GM23338 (cell line): ENCODE results near the gene NUDT15. TPM values are rescaled to one million over a fixed set of nuclear protein-coding genes. Genes with fewer than 3 reads are reported as not detected.

Experiments used
- ATAC-seq: fragments of 200-7000 bp; cut with Tn5 transposase; 3 replicates; pipeline ENCODE4 v1.9.1; 2020
- DNase-seq: peaks from one replicate; pipeline ENCODE4 v3.0.0-alpha.2; 2015; ENCODE audit warnings: low spot score
- H2AFZ ChIP-seq: fragments of 200-600 bp; sonication (generic); 2 replicates; pipeline ENCODE4 v1.8.0; 2016; ENCODE audit warnings: antibody characterized with exemption, mild to moderate bottlenecking, moderate library complexity
- H3F3A ChIP-seq: fragments of 200-600 bp; sonication (generic); replicated peaks from 2 replicates; pipeline ENCODE4 v1.8.0; 2017; ENCODE audit warnings: antibody characterized with exemption, mixed run types, low read depth
- H3K27ac ChIP-seq: fragments of 200-600 bp; sonication (generic); 2 replicates; pipeline ENCODE4 v1.6.1; 2016; ENCODE audit warnings: low read depth
- H3K27me3 ChIP-seq: fragments of 200-600 bp; sonication (generic); 2 replicates; pipeline ENCODE4 v1.8.0; 2016; ENCODE audit warnings: mild to moderate bottlenecking, mixed run types, moderate library complexity; ENCODE audit not compliant: insufficient read depth
- H3K36me3 ChIP-seq: fragments of 200-600 bp; sonication (generic); 2 replicates; pipeline ENCODE4 v1.8.0; 2016; ENCODE audit warnings: mild to moderate bottlenecking; ENCODE audit not compliant: insufficient read depth
- H3K4me1 ChIP-seq: fragments of 200-600 bp; sonication (generic); 2 replicates; pipeline ENCODE4 v1.8.0; 2016; ENCODE audit warnings: mild to moderate bottlenecking, moderate library complexity; ENCODE audit not compliant: insufficient read depth
- H3K4me2 ChIP-seq: fragments of 200-600 bp; sonication (generic); 2 replicates; pipeline ENCODE4 v1.7.1; 2017; ENCODE audit warnings: mixed run types
- H3K4me3 ChIP-seq: fragments of 200-600 bp; sonication (generic); 2 replicates; pipeline ENCODE4 v1.6.1; 2016; ENCODE audit warnings: mixed run types
- H3K79me2 ChIP-seq: fragments of 200-600 bp; sonication (generic); replicated peaks from 2 replicates; pipeline ENCODE4 v1.8.0; 2017; ENCODE audit warnings: mild to moderate bottlenecking; ENCODE audit not compliant: insufficient read depth
- H3K9me2 ChIP-seq: fragments of 200-600 bp; sonication (generic); 2 replicates; pipeline ENCODE4 v1.8.0; 2017; ENCODE audit not compliant: insufficient read depth
- H4K20me1 ChIP-seq: fragments of 200-600 bp; sonication (generic); replicated peaks from 2 replicates; pipeline ENCODE4 v1.8.0; 2017; ENCODE audit warnings: mild to moderate bottlenecking; ENCODE audit not compliant: insufficient read depth
- H3K27ac Mint-ChIP-seq: 2 replicates; pipeline ENCODE4 v1.8.0; 2020; ENCODE audit warnings: inconsistent platforms, mild to moderate bottlenecking, moderate library complexity, mixed read lengths
- H3K27me3 Mint-ChIP-seq: 3 replicates; pipeline ENCODE4 v1.8.0; 2022; ENCODE audit warnings: low read depth, mild to moderate bottlenecking, moderate library complexity, mixed read lengths, inconsistent platforms; ENCODE audit not compliant: insufficient read depth, poor library complexity
- H3K36me3 Mint-ChIP-seq: 3 replicates; pipeline ENCODE4 v1.8.0; 2021; ENCODE audit warnings: low read depth, mild to moderate bottlenecking, inconsistent platforms, moderate library complexity, mixed read lengths
- H3K4me1 Mint-ChIP-seq: 3 replicates; pipeline ENCODE4 v1.8.0; 2020; ENCODE audit warnings: mild to moderate bottlenecking, inconsistent platforms, mixed read lengths
- H3K4me3 Mint-ChIP-seq: 3 replicates; pipeline ENCODE4 v1.8.0; 2021; ENCODE audit warnings: moderate library complexity, mild to moderate bottlenecking, inconsistent platforms, mixed read lengths
- H3K9me3 Mint-ChIP-seq: 3 replicates; pipeline ENCODE4 v1.8.0; 2020; ENCODE audit warnings: moderate library complexity, mild to moderate bottlenecking, inconsistent platforms, mixed read lengths
- CREB1 ChIP-seq: fragments of 250-450 bp; sonication (Bioruptor Pico); IDR thresholded peaks from 2 replicates; pipeline ENCODE4 v1.5.0; 2020; ENCODE audit warnings: low read depth, mild to moderate bottlenecking, moderate library complexity
- EZH2 ChIP-seq: fragments of 200-600 bp; sonication (generic); IDR thresholded peaks from one replicate; pipeline ENCODE4 v1.8.0; 2017; ENCODE audit warnings: antibody characterized with exemption, mild to moderate bottlenecking, low read depth; ENCODE audit not compliant: unreplicated experiment
- EZH2phosphoT487 ChIP-seq: fragments of 200-600 bp; sonication (generic); IDR thresholded peaks from one replicate; pipeline ENCODE4 v1.8.1; 2018; ENCODE audit warnings: antibody characterized with exemption; ENCODE audit not compliant: unreplicated experiment
- JUNB ChIP-seq: IDR thresholded peaks from one replicate; pipeline ENCODE4 v1.6.1; 2016; ENCODE audit warnings: antibody characterized with exemption; ENCODE audit not compliant: unreplicated experiment
- NANOG ChIP-seq: IDR thresholded peaks from 2 replicates; pipeline ENCODE4 v1.6.1; 2016; ENCODE audit warnings: antibody characterized with exemption, borderline replicate concordance
- POLR2AphosphoS5 ChIP-seq: IDR thresholded peaks from 2 replicates; pipeline ENCODE4 v1.6.1; 2016; ENCODE audit warnings: antibody characterized with exemption, low read depth
- REST ChIP-seq: IDR thresholded peaks from one replicate; pipeline ENCODE4 v1.6.1; 2018; ENCODE audit warnings: antibody characterized with exemption; ENCODE audit not compliant: unreplicated experiment
- STAT1 ChIP-seq: IDR thresholded peaks from one replicate; pipeline ENCODE4 v1.6.1; 2016; ENCODE audit warnings: antibody characterized with exemption; ENCODE audit not compliant: unreplicated experiment
- polyA plus RNA-seq: library from polyadenylated mRNA; unstranded; fragments of >200 nt; fragmentation: Nextera tagmentation; extraction: Ambion mirVana; gene quantifications from 2 replicates; pipeline ENCODE4 v1.2.1, GENCODE V29; 2016
- total RNA-seq: library from RNA; depleted of rRNA; stranded (reverse); fragments of >200 nt; shearing (Covaris generic); gene quantifications from 2 replicates; pipeline ENCODE4 v1.2.3, GENCODE V29; 2014

Gene NUDT15
- total and polyA plus RNA-seq, 2 experiments from 2014 or later = 59.3 TPM

GRCh38 chr13:48012668-48013067 is 24.9 kb upstream of the NUDT15 start:
- H3K9me2 ChIP-seq = no peaks in the 10 kb centered on the region
- peaks cover 5% of the 10 kb centered on the region; the same call in 1 of the 2 replicates for H3K4me1 ChIP-seq
- Mint-ChIP-seq H3K27ac (no peak overlapping the region), H3K4me3 (no peak overlapping the region), H3K36me3 (peaks cover 6% of the 10 kb centered on the region; the same call in 2 of the 3 replicates), H3K27me3 (peaks cover 9% of the 10 kb centered on the region), H3K9me3 (no peaks in the 10 kb centered on the region), H3K4me1 (peaks cover 12% of the 10 kb centered on the region; the same call in 2 of the 3 replicates)
- H3F3A ChIP-seq = no peaks in the 10 kb centered on the region
- no peaks in the 10 kb centered on the region for H3K36me3 ChIP-seq
- ATAC-seq (no peak), DNase-seq (no peak)
- H3K4me2 ChIP-seq = no peak overlapping the region
- H3K27ac ChIP-seq = no peak overlapping the region
- H2AFZ ChIP-seq = no peak overlapping the region
- no peaks in the 10 kb centered on the region for H3K27me3 ChIP-seq
- H3K4me3 ChIP-seq = no peak overlapping the region
- no peaks in the 10 kb centered on the region for H3K79me2 ChIP-seq
- TF ChIP-seq CREB1 (CRISPR knock-in tag) = no peak
- TF ChIP-seq EZH2 = no peak
- TF ChIP-seq POLR2AphosphoS5 = no peak
- TF ChIP-seq STAT1 = no peak
- H4K20me1 ChIP-seq = no peaks in the 10 kb centered on the region

- no peak for DNase-seq
- no peak for TF ChIP-seq CREB1 (CRISPR knock-in tag)
- no peak overlapping the region for H3K27ac Mint-ChIP-seq
Measured at GRCh38 chr13:48014359-48014758, 23.2 kb upstream of the NUDT15 start.

GRCh38 chr13:48018637-48019036 is 18.9 kb upstream of the NUDT15 start:
- DNase-seq (no peak), ATAC-seq (no peak)
- no peaks in the 10 kb centered on the region for H3K27me3 ChIP-seq
- no peak overlapping the region for H3K4me3 ChIP-seq
- no peak overlapping the region for H3K4me2 ChIP-seq
- H3K27me3 Mint-ChIP-seq = peaks cover 7% of the 10 kb centered on the region
- H3K27ac ChIP-seq = no peak overlapping the region
- no peak overlapping the region for H2AFZ ChIP-seq
- H3K27ac Mint-ChIP-seq = no peak overlapping the region
- H3K9me3 Mint-ChIP-seq = peaks cover 7% of the 10 kb centered on the region
- H4K20me1 ChIP-seq = no peaks in the 10 kb centered on the region
- H3K4me1 Mint-ChIP-seq = no peaks in the 10 kb centered on the region
- H3K4me1 ChIP-seq = no peaks in the 10 kb centered on the region
- no peak overlapping the region for H3K4me3 Mint-ChIP-seq
- no peaks in the 10 kb centered on the region for H3K79me2 ChIP-seq
- H3K36me3 ChIP-seq = no peaks in the 10 kb centered on the region
- H3K9me2 ChIP-seq = no peaks in the 10 kb centered on the region
- H3K36me3 Mint-ChIP-seq = peaks cover 4% of the 10 kb centered on the region; the same call in 2 of the 3 replicates
- H3F3A ChIP-seq = no peaks in the 10 kb centered on the region
- TF ChIP-seq REST = no peak
- no peak for TF ChIP-seq EZH2phosphoT487
- no peak for TF ChIP-seq JUNB
- TF ChIP-seq NANOG = no peak

More at GRCh38 chr13:48014359-48014758, 23.2 kb upstream of the NUDT15 start:
- Histone ChIP-seq H2AFZ (no peak overlapping the region), H3K79me2 (no peaks in the 10 kb centered on the region), H3K36me3 (no peaks in the 10 kb centered on the region), H3K27me3 (no peaks in the 10 kb centered on the region), H3K4me3 (no peak overlapping the region), H3K9me2 (no peaks in the 10 kb centered on the region), H3F3A (no peaks in the 10 kb centered on the region), H4K20me1 (no peaks in the 10 kb centered on the region), H3K4me2 (no peak overlapping the region), H3K4me1 (peaks cover 2% of the 10 kb centered on the region; the same call in 1 of the 2 replicates), H3K27ac (no peak overlapping the region)
- peaks cover 9% of the 10 kb centered on the region; the same call in 2 of the 3 replicates for H3K4me1 Mint-ChIP-seq
- H3K4me3 Mint-ChIP-seq = no peak overlapping the region
- H3K27me3 Mint-ChIP-seq = peaks cover 7% of the 10 kb centered on the region
- no peaks in the 10 kb centered on the region; the same call in 1 of the 3 replicates for H3K9me3 Mint-ChIP-seq
- ATAC-seq = no peak
- H3K36me3 Mint-ChIP-seq = peaks cover 8% of the 10 kb centered on the region
